WERI-Rb-1 (cell line): ENCODE measurements around the gene OBSCN.

Source experiments
- DNase-seq: peaks from one replicate; pipeline ENCODE4 v3.0.0-alpha.2; 2020
- H3K27ac ChIP-seq: fragments of 250-450 bp; sonication (Bioruptor Pico); 2 replicates; pipeline ENCODE4 v1.5.1; 2020; ENCODE audit warnings: mild to moderate bottlenecking, moderate library complexity
- H3K27me3 ChIP-seq: fragments of 250-450 bp; sonication (Bioruptor Pico); 2 replicates; pipeline ENCODE4 v1.5.1; 2021; ENCODE audit warnings: mild to moderate bottlenecking, low read depth, moderate library complexity; ENCODE audit not compliant: insufficient read depth, severe bottlenecking
- H3K36me3 ChIP-seq: fragments of 250-450 bp; sonication (Bioruptor Pico); 2 replicates; pipeline ENCODE4 v1.5.1; 2020; ENCODE audit warnings: mild to moderate bottlenecking, moderate library complexity
- H3K4me3 ChIP-seq: 2 replicates; pipeline ENCODE4 v1.5.1; 2011; ENCODE audit warnings: low read depth, mild to moderate bottlenecking, control low read depth, low read length
- H3K9me3 ChIP-seq: fragments of 250-450 bp; sonication (Bioruptor Pico); 2 replicates; pipeline ENCODE4 v1.5.1; 2021; ENCODE audit warnings: mild to moderate bottlenecking, moderate library complexity; ENCODE audit not compliant: severe bottlenecking
- TF ChIP-seq, protein P1 (sequence below): IDR thresholded peaks from 2 replicates; pipeline ENCODE4 v1.5.1; 2011; ENCODE audit warnings: low read depth, mild to moderate bottlenecking, control low read depth, inconsistent platforms, low read length

Gene OBSCN

DNA sequence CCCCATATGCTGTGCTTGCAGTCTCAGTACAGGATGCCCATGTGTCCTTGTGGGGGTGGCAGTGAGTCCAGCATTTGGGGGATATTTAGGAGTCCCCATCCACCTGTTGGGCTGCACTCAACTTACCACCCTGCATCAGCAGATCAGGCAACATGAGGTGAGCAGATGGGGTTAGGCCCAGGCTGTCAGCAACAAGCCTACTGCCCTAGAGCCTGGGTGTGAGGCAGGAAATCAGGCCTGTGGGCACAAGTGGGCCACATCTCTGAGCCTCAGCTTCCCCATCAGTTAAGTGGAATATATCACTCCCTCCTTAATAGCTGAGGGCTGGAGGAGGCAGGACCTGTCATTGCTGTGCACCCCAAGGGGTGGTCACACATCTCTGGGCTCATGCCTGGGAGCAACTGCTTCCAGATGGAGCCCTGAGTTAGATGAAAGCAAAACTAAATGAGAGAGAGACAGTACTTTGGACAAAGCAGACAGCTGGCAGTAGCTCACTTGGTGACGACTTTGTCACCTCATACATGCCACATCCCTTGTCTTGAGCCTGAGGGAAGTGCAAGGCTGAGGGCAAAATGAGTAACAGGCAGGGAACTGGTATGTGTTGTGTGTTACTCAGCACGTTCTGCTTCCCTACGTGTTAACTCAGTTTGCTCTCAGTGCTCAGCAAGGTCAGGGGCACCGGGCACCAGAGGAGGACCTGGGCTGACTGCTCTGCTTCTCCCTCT lies 150.4 kb downstream of the OBSCN start:
- DNase-seq: no peak
- Histone ChIP-seq H3K4me3 (no peak overlapping the region), H3K36me3 (no peaks in the 10 kb centered on the region), H3K27ac (no peak overlapping the region), H3K27me3 (no peaks in the 10 kb centered on the region), H3K9me3 (no peaks in the 10 kb centered on the region)
- TF ChIP-seq, protein P1, sequence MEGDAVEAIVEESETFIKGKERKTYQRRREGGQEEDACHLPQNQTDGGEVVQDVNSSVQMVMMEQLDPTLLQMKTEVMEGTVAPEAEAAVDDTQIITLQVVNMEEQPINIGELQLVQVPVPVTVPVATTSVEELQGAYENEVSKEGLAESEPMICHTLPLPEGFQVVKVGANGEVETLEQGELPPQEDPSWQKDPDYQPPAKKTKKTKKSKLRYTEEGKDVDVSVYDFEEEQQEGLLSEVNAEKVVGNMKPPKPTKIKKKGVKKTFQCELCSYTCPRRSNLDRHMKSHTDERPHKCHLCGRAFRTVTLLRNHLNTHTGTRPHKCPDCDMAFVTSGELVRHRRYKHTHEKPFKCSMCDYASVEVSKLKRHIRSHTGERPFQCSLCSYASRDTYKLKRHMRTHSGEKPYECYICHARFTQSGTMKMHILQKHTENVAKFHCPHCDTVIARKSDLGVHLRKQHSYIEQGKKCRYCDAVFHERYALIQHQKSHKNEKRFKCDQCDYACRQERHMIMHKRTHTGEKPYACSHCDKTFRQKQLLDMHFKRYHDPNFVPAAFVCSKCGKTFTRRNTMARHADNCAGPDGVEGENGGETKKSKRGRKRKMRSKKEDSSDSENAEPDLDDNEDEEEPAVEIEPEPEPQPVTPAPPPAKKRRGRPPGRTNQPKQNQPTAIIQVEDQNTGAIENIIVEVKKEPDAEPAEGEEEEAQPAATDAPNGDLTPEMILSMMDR: no peak

DNA sequence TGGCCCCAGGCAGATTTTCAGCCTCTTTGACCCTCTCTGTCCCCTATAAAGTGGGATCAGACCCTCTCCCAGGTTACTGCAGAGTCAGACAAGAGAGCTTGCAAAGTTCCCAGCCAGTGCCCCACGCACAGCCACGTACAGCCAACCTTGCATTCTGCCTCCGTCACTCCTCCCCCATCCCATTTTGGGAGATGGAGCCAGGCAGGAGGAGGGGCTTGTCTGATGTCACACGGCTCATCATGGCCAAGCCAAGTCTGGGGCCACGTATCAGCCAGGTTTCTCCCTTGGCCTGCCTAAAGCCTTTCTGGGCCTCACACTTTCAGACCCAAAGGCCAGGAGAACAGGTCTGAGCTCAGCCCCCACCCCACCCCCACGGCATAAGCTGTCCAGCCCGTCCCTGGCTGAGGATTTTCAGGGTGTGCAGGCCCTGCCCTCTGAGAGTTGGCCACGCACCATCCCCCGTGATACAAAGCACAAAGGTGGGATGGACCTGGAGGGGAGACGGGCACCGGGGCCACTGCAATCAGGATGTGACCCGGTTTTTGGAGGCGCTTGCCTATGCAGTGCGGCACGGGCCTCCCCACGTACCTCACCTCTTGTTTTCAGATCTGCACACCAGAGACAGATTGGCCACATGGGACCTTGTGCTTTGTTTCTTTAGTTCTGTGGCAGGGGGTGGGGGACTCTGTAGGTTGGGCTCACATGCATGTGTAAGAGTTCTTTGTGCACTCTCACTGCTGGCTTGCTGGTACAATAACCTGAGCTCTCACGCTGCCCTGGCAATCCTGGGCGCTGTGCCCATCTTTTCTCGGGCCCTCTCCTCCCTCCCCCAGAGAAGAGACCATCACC lies 151.1 kb downstream of the OBSCN start:
- Histone ChIP-seq H3K27me3 (no peaks in the 10 kb centered on the region), H3K4me3 (no peak overlapping the region), H3K9me3 (no peaks in the 10 kb centered on the region), H3K27ac (no peak overlapping the region), H3K36me3 (no peaks in the 10 kb centered on the region)
- TF ChIP-seq, protein P1: no peak
- DNase-seq: no peak

DNA sequence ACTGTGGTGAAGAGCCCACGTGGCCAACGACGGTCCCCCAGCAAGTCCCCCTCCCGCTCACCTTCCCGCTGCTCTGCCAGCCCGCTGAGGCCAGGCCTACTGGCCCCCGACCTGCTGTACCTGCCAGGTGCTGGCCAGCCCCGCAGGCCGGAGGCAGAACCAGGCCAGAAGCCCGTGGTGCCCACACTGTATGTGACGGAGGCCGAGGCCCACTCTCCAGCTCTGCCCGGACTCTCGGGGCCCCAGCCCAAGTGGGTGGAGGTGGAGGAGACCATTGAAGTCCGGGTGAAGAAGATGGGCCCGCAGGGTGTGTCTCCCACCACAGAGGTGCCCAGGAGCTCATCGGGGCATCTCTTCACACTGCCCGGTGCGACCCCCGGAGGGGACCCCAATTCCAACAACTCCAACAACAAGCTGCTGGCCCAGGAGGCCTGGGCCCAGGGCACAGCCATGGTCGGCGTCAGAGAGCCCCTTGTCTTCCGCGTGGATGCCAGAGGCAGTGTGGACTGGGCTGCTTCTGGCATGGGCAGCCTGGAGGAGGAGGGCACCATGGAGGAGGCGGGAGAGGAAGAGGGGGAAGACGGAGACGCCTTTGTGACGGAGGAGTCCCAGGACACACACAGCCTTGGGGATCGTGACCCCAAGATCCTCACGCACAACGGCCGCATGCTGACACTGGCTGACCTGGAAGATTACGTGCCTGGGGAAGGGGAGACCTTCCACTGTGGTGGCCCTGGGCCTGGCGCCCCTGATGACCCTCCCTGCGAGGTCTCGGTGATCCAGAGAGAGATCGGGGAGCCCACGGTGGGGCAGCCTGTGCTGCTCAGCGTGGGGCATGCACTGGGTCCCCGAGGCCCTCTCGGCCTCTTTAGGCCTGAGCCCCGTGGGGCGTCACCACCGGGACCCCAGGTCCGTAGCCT lies 152.0 kb downstream of the OBSCN start:
- no peak overlapping the region for H3K4me3 ChIP-seq
- no peaks in the 10 kb centered on the region for H3K36me3 ChIP-seq
- TF ChIP-seq, protein P1: no peak
- no peak overlapping the region for H3K27ac ChIP-seq
- H3K27me3 ChIP-seq: no peaks in the 10 kb centered on the region
- H3K9me3 ChIP-seq: no peaks in the 10 kb centered on the region
- no peak for DNase-seq

DNA sequence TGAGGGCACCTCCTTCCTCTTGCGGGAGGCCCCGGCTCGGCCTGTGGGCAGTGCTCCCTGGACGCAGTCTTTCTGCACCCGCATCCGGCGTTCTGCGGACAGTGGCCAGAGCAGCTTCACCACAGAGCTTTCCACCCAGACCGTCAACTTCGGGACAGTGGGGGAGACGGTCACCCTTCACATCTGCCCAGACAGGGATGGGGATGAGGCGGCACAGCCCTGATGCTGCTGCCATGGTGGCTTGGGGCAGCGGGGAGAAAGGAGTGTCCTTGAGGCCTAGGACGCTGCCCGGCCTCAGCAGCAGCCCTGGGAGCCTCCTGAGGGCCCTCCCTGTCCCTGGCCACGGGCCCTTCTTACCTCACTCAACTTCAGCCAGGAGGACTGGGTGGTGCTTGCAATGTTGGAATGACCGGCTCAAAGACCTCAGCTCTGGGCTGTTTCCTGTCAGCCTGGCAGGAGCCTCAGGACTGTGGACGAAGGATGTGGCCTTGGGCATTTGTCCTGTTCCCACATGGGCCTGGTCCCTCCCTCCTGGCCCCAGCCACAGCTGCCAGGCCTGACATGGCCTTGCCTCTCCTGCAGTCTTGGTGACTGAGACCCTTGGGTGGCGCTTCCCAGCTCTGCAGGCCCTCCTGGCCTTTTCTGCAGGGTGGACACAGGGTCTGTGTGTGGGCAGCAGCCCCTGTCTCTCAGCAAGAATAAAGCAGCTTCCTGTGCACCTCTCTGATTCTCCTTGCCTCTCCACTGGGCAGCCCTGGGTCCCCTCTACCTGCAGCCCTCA lies 152.9 kb downstream of the OBSCN start:
- DNase-seq: no peak
- Histone ChIP-seq H3K27me3 (no peaks in the 10 kb centered on the region), H3K27ac (no peak overlapping the region), H3K4me3 (no peak overlapping the region), H3K36me3 (no peaks in the 10 kb centered on the region), H3K9me3 (no peaks in the 10 kb centered on the region)
- TF ChIP-seq, protein P1: no peak
